HG02840 (cell line): ENCODE results near the gene CMKLR1.

Source experiments
- ATAC-seq: cut with Tn5 transposase; IDR thresholded peaks from one replicate; pipeline ENCODE4 v1.9.1; 2021; ENCODE audit warnings: mild to moderate bottlenecking, moderate library complexity, moderate number of reproducible peaks; ENCODE audit not compliant: unreplicated experiment, low FRiP score

CMKLR1 gene

DNA sequence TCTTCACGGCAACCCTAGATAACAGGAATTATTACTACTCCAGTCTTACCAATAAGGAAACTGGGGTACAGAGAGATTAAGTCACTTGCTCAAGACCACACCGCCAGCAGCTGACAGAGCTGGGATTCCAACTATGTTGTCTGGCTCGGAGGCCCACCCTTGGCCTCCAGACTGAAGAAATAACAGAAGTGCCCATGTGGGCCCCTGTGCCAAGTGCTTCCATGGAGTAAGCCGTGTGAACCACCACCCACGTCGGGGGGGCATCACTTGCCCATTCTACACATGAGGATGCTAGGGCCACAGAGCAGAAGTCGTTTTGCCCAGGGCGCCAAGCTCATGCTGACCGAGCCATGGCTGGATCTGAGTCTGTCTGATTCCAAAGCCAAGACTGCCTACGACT, 926 bp upstream of the CMKLR1 start:
- ATAC-seq: no peak

DNA sequence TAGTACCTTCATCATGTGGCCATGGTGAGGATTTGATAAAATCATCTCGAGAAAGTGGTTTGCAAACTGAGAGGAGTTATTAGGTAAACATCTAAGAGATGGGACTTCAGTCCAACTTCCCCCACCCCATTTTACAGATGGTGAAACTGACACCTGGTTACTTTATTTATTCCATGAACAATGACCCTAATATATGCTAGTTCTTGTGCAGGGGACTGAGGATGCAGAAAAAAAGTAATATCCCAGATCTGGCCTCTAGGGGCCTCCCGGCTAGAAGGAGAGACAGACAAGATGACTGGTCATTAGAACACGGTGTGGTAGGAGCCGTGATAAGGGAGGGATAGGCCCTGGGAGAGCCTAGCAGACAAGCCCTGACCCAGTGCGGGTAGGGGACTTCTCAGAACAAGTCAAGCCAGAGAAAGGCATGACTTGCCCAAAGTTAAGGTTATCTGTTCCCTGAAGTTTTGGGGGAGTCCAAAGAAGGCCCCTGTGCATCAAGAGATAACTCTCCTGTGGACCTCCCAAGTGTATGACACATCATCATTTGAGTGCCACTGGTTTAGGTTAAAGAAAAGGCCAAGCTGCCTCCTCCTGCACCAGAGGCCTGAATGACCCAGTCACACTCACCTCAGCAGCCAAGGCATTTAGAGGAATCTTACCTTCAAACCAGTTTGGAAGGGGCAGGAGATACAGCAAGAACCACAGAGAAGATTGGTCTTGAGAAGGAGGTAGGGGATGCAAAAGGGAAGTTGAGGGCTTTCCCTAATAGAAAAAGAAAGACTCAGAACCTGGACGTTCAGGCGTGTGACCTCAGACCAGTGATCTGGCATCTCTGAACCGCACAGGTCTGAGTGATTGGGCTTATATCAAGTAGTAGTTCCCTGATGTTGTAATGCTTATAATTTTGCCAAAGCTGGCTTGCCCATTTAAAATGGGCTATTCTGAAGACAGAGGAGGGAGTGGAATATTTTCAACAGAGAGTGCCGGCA, 1.6 kb downstream of the CMKLR1 start:
- ATAC-seq: no peak

DNA sequence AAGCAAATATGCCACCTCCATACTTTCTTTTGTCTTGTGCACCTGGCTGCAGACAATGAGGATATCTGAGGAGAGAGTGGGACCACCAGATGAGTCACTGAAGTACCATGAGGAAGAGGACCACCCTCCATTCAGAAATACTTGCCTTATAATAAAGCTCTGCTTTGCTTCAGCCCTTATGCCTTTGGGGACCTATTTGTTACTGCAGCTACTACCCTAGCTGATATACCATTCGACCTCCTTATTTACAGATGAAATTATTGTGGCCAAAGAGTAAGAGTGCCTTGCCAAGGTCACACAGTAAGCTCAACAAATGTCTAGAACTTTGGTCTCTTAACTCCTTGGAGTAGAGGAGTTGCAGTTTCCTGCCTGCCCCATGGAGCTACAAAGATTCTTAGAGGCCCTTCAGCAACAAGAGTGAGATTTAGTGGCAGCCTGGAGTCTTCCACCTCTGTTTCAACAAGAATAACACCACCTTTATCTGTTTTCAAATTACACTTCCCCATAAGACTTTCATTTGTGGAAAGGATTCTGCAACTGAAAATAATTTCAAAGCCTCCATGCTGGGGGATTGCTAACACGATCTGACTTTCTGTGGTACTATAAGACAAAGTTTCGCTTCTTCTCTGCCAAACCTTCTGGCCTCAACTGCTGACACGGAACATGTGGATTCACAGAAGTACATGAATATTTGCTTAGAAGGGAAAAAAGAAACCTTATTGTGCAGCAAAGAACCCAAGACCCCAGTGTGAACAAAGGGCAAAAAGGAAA, 3.6 kb downstream of the CMKLR1 start:
- no peak for ATAC-seq

DNA sequence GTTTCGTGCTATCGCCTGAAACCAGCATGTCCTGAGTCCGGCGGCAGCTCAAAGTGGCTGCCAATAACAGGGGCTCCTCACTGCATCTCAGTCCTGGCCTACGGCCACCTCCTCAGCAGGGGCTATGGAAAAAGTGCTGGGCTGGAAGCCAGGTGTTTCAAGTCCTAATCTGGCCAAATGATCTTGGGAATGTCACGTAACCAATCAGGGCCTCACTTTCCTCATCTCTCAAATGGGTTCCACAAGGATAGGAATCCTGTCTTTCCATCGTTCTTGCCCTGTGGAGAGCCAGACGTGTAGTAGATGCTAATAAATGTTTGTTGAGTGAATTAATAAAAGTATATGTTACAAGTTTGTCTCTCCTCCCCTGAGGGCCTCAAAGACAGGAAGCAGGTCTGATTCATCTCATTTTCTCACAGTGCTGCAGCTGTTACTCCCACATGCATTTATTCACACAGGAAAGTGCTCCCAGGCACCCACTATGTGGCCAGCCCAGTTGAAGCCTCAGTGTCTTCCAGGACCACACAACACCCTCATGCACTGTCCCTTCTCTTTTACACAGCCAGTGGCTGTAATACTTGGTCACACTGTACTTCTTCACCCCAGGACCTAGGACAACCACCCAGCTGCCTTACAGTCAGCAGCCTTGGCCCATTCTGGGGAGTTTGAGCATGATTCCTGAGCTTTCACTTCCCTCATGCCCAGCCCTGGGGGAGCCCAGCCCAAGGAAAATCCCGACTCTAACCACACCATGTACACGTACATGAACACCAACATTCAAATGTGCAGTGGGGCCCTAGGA, 5.0 kb downstream of the CMKLR1 start:
- ATAC-seq: no peak

DNA sequence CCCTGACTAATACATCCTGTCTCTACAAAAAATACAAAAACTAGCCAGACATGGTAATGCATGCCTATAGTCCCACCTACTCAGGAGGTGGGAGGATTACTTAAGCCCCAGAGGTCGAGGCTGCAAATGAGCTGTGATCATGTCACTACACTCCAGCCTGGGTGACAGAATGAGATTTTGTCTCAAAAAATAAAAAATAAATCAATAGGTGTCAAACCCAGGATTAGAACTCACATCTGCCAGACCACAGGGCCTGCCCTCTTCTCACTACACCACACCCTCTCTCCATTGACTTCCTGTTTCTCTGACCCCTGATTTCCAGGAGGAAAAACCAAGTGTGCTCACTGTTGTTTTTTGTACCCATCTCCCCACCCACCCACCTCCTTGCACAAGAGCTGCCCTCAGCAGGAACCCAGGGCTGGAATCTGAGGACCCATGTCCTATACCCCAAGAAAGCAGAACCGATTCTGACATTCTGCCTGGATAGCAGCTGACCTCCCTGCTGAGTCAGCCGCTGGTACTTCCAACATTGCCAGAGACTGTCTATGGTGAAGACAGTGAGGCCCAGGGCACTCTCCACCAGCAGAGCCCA, 6.2 kb downstream of the CMKLR1 start:
- no peak for ATAC-seq

DNA sequence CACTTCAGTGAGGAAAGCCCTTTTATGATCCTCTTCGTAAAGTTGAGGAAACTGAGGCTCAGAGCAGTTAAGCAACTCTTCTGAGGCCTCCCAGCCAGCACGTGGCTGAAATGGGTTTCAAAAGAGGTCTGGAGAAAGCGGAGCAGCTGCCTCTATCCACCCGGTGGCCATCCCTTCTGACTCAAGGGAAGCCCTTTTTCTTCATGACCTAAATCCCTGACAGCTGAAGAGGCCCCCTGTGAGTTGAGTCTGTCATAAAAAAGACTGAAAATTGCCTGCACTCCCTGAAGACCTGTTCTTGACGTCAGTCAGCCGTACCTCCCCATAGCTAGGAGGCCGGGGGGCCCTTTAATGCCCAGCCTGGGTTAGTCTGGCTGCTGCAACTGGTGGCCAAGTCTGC, 10.7 kb downstream of the CMKLR1 start:
- no peak for ATAC-seq

DNA sequence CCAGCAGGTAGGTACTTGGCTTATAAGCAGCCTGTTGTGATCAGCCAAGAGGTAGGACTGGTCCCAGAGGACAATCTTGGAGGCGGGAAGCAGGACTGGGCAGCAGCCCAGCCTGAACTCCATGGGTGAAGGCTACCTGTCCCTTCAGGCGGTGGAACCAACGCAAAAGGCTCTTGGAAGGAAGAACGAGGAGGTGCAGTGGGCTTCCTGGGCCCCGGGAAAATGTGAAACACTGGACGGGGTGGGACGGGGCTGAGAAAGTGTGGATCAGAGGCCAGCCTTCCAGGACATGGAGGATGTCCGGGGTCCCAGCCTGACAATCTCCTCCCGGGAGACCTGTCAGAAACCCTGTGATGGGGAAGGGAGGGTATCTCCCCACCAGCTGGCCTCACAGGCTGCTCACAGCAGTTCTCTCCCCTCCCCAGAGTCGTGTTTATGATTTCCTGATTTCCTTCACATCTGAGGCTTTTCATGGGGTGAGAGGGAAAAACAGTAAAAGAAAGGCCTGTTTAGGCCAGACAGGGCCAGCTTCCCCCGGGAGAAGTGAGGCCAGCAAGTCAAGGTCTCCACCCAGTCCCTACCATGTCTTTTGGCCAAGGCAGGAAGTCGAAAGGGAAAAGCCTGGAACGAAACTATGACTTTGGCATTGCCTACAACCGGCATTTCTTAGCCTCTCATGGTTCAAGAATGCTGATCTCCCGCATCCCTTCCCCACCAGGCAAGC, 11.3 kb downstream of the CMKLR1 start:
- ATAC-seq: no peak

DNA sequence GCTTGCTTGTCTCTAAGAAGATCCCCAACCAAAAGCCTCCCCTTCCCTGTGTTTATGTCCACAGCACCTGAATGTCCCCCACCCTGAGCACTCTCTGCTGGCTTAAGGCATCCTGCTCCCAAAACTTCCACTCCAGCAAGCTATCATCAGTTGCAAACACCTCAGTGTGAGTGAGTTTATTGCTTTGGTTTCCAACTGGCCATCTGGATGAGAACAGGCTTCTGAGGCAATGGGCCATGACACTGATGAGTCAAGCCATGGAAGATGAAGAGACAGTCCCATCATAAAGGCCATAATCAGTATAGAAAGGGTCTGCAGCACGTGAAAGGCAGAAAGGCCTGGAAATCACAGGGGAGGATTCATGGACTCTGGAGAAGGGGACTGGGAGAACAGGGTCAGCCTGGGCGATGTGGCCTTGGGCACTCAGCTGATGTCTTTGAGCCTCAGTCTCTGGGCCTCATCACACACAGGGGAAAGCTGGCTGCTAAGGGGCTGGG, 12.8 kb downstream of the CMKLR1 start:
- ATAC-seq: no peak

DNA sequence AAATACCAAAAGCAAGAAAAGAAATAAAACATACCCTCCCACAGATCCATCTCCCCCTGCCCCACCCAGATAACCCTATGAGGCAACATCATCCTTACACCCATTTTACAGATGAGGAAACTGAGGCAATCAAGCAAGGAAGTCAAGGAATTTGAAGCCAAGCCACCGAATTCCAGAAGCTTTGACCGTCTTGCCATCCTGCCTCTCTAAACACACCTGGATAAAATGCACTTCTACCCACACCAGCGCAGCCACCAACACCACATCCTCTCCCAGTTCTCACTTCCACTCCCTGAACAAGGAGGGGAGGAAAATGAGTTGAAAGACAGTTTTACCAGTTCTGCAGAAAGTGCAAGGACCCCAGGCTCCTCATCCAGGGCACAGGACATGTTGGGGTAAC, 13.6 kb downstream of the CMKLR1 start:
- no peak for ATAC-seq

DNA sequence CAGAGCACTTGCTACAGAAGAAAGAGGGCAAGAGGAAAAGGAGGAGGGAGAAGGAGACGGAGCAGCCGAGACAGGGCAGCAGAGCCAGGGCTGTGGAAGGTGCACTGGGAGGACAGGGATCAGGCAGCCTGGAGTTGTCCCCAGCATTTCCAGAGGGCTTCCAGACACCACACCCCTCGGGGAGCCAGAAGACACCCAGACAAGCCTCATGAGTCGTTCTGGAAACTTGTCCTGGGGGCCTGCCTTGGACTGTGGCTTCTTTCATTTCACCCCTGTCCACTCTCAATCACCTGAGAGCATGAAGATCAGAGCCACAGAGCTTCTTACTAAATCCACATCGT, 14.1 kb downstream of the CMKLR1 start:
- ATAC-seq: no peak

DNA sequence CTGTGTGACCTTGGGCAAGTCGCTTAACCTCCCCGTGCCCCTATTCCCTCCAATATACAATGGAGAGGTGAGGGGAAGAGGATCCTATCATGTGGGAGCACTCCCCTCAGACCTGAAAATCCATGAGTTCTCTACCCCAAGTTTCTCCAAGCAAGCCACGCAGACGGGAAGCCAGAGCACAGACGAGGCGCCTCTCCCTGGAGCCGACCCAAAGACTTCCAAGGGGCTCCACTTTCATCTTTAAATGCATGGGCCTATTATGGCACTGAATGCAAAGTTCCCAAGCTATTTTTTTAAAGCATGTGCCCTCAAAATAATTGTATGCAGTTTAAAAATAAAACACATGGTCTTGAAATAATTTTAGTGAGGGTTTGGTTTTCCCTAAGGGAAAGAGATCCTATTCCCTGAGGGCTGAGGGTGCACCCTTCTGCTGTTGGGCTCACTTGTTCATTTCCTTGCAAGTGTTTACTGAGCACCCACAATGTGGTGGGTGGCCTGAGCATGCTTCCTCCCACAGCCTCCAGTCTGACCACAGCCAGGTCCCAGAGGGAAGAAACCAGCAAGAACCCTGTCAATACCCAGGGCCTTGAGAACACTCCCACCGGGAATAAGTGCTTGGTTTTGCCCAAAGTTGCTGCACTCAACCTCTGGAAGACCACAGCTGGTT, 14.6 kb downstream of the CMKLR1 start:
- no peak for ATAC-seq

DNA sequence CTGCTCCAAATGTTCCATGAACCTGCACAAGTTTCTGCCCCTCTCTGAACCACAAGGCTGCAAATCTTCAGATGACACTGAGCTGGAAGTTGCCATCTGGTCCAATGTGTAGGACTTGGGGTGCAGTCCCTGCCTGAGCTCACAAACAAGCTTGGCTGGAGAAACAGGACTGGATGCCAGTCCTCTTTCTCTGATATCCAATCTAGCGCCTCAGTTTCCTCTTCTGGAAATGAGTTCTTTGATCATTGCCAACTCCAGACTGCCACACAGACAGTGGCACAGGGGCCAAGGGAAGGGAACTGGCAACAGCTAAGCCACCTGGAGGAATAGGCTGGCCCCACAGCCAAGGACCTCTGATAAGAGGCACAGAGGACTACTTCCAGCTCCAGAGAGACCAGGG, 15.5 kb downstream of the CMKLR1 start:
- ATAC-seq: no peak

DNA sequence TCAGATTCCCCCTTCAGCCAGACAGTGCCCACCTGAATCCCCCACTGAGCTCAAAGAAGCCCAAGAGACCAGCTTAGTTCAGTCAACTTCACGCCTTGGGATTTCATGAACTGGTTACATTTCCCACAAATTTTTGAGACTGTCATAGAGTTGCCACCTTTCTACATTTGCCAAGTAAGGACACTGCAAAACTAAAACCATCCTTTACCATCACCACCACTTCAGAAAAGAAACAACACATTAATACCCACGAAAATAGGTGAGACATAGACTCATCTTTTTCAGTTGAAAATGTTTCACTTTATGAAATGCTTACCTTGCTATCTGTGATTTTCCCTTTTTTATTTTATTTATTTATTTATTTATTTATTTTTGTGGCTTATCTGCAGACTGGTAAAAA, 16.1 kb downstream of the CMKLR1 start:
- ATAC-seq: no peak

DNA sequence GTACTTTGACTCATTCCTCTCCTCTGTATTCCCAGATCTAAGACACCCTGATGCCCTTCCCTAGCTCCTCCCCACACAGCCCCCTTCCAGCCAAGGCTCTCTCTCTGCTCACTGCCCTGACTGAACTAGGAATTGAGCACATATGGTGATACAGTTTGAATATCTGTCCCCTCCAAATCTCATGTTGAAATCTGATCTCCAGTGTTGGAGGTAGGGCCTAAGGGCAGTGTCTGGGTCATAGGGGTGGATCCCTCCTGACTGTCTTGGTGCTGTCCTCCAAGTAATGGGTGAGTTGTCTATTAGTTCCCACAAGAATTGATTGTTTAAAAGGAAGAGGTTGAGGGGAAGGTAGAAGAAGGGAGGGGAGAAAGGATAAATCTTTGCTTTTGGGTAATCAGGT, 17.4 kb downstream of the CMKLR1 start:
- ATAC-seq: no peak

DNA sequence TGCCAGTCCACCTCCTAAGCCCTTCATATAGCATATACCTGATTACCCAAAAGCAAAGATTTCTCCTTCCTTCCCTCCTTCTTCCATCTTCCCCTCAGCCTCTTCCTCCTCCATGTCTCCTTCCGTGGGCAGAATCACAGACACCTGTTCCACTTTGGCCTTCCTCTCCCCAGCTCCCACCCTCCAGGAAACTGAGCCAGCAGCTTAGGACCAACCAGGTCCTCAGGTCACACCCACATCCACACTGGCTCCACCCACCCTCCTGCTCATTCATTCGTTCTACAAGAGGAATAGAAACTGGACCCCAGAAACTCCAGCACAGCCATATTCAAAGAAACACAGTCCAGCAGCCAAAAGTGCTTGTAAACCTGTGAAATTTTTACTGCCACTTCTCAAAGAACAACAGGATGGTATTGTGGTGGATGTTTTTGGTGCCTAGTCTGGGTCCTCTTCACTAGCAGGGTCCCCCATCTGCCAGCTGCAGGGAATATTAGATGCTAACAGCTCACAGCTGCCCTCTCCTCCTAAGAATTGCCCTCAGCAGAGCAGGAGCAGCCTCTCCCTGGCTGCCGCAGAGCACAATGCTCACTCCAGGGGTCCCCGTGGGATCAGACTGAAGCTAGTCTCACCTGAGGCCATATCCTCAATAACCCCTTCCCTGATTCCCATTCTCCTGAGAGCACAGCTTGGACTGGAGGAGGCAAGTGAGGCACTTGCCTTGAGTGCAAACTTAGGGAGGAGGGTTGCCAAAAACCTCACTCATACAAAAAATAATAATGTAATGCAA, 18.4 kb downstream of the CMKLR1 start:
- no peak for ATAC-seq

DNA sequence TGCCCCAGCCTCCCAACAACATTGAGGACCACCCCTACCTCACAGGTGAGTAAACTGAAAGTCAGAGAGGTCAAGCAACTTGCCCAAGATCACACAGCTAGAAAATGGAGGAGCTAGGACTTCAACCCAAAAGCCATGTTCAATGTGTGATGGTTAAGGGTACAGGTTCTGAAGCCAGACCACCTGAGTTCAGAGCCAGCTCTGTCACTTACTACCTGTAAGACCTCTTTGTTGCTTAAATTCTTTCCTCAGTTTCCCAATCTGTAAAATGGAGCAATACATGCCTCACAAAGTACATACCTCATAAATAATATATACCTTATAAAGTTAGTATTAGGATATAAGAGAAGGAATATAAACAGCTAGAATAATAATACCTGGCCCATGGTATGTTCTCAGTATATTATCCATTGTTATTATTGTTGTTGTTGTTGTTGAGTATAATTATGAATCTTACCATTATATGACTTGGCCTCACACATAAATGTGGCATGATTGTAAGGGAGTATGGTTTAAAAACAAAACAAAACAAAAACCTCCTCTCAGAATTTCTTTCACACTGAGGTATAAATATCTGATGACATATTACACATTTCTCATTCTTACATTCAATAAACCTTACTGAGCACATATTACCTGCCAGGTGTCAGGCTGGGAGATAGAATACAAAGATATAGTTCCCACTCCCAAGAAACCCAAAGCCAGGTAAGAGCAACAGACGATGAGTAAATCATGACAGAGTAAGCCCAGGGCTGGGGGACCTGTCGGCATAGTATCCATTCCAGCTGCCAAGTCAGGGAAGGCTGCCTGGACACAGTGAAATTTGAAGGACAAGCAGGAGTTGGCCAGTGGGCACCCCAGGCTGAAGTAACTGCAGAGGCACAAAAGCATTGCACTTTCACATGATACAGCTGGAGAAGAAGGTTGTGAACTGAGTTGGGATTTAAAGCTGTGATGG, 19.6 kb downstream of the CMKLR1 start:
- no peak for ATAC-seq
